IMR-90 (cell line): Measurements from ENCODE around the gene GSK3B. TPM values are rescaled to one million over a fixed set of nuclear protein-coding genes. Genes with fewer than 3 reads are reported as not detected.

Experiments used
- ATAC-seq: fragments of 200-7000 bp; cut with Tn5 transposase; 2 replicates; pipeline ENCODE4 v1.9.1; 2020; ENCODE audit warnings: low read depth, mild to moderate bottlenecking, moderate library complexity
- BruUV-seq: library from RNA; stranded (reverse); fragments of 400-500 nt; replicated peaks from 2 replicates; lab custom pipeline; 2021; lab: Mats Ljungman, UMichigan
- CTCF ChIA-PET: fragments of 300-600 bp; formaldehyde crosslinking; extraction: SDS; loops from one replicate; lab custom pipeline; 2021; ENCODE audit warnings: antibody characterized with exemption; lab: Yijun Ruan, JAX
- POLR2A ChIA-PET: fragments of 300-600 bp; sonication (Branson Sonifier 250); formaldehyde crosslinking; loops from one replicate; lab custom pipeline; 2022; ENCODE audit warnings: antibody characterized with exemption; ENCODE audit not compliant: unreplicated experiment; lab: Charles Lee
- DNase-seq: peaks from one replicate; pipeline ENCODE4 v3.0.0; 2013
- H2AFZ ChIP-seq: replicated peaks from 2 replicates; pipeline ENCODE3; 2013; ENCODE audit warnings: low read length, mild to moderate bottlenecking; ENCODE audit not compliant: poor library complexity
- H2AK5ac ChIP-seq: 2 replicates; pipeline ENCODE4 v1.6.1; 2013; ENCODE audit warnings: low read depth, low read length, inconsistent platforms
- H2AK9ac ChIP-seq: replicated peaks from 2 replicates; pipeline ENCODE3; 2013; ENCODE audit warnings: mild to moderate bottlenecking, low read depth, low read length, moderate library complexity; ENCODE audit not compliant: poor library complexity
- H2BK120ac ChIP-seq: 2 replicates; pipeline ENCODE4 v1.6.1; 2013; ENCODE audit warnings: low read depth, low read length, inconsistent platforms
- H2BK15ac ChIP-seq: 3 replicates; pipeline ENCODE4 v1.6.1; 2013; ENCODE audit warnings: low read depth, low read length, inconsistent platforms
- H2BK20ac ChIP-seq: 2 replicates; pipeline ENCODE4 v1.6.1; 2013; ENCODE audit warnings: low read depth, mild to moderate bottlenecking, inconsistent platforms, low read length, moderate library complexity
- H2BK5ac ChIP-seq: 2 replicates; pipeline ENCODE4 v1.6.1; 2013; ENCODE audit warnings: mild to moderate bottlenecking, low read depth, low read length, inconsistent platforms; ENCODE audit not compliant: poor library complexity, severe bottlenecking
- H3K14ac ChIP-seq: replicated peaks from 2 replicates; pipeline ENCODE4 v1.6.1; 2013; ENCODE audit warnings: low read depth, low read length, inconsistent platforms
- H3K18ac ChIP-seq: 2 replicates; pipeline ENCODE4 v1.6.1; 2013; ENCODE audit warnings: low read depth, low read length, control low read depth
- H3K23ac ChIP-seq: 2 replicates; pipeline ENCODE4 v1.6.1; 2013; ENCODE audit warnings: low read depth, low read length, inconsistent platforms
- H3K27ac ChIP-seq: 2 replicates; pipeline ENCODE4 v1.5.1; 2013; ENCODE audit warnings: mild to moderate bottlenecking, control low read depth, low read length; ENCODE audit not compliant: insufficient read depth
- H3K27me3 ChIP-seq: 2 replicates; pipeline ENCODE4 v1.6.1; 2013; ENCODE audit warnings: low read length; ENCODE audit not compliant: control insufficient read depth, insufficient read depth
- H3K36me3 ChIP-seq: 2 replicates; pipeline ENCODE4 v1.6.1; 2013; ENCODE audit warnings: low read length, mixed read lengths; ENCODE audit not compliant: control insufficient read depth, insufficient read depth
- H3K4ac ChIP-seq: 2 replicates; pipeline ENCODE4 v1.6.1; 2013; ENCODE audit warnings: low read depth, low read length, inconsistent platforms
- H3K4me1 ChIP-seq: 2 replicates; pipeline ENCODE4 v1.6.1; 2013; ENCODE audit warnings: low read length, mixed read lengths; ENCODE audit not compliant: control insufficient read depth, insufficient read depth
- H3K4me2 ChIP-seq: 2 replicates; pipeline ENCODE4 v1.6.1; 2013; ENCODE audit warnings: low read depth, mild to moderate bottlenecking, control low read depth, low read length, moderate library complexity
- H3K4me3 ChIP-seq: 2 replicates; pipeline ENCODE4 v1.5.1; 2013; ENCODE audit warnings: low read depth, mild to moderate bottlenecking, control low read depth, low read length, moderate library complexity; ENCODE audit not compliant: insufficient read depth
- H3K56ac ChIP-seq: 2 replicates; pipeline ENCODE4 v1.6.1; 2013; ENCODE audit warnings: low read length, inconsistent platforms; ENCODE audit not compliant: insufficient read depth; ENCODE audit errors: extremely low read depth
- H3K79me1 ChIP-seq, 2 experiments: 2 replicates each; pipeline ENCODE4 v1.6.1; 2013; ENCODE audit warnings: low read length in 2 of 2, inconsistent platforms in 1 of 2, low read depth in 1 of 2
- H3K9ac ChIP-seq: 2 replicates; pipeline ENCODE4 v1.6.1; 2013; ENCODE audit warnings: low read depth, low read length, control low read depth
- H3K9me1 ChIP-seq: 2 replicates; pipeline ENCODE4 v1.6.1; 2013; ENCODE audit warnings: low read length, inconsistent platforms; ENCODE audit not compliant: insufficient read depth
- H3K9me3 ChIP-seq: 2 replicates; pipeline ENCODE4 v1.6.1; 2013; ENCODE audit warnings: low read length; ENCODE audit not compliant: control insufficient read depth, insufficient read depth
- H4K20me1 ChIP-seq: 2 replicates; pipeline ENCODE4 v1.6.1; 2013; ENCODE audit warnings: low read length, inconsistent platforms; ENCODE audit not compliant: insufficient read depth
- H4K5ac ChIP-seq: 2 replicates; pipeline ENCODE4 v1.6.1; 2013; ENCODE audit warnings: mild to moderate bottlenecking, low read depth, low read length, control low read depth
- H4K8ac ChIP-seq, 2 experiments: 2 replicates each; pipeline ENCODE4 v1.6.1; 2013; ENCODE audit warnings: low read depth in 2 of 2, low read length in 2 of 2, control low read depth in 1 of 2, inconsistent platforms in 1 of 2
- H4K91ac ChIP-seq: 2 replicates; pipeline ENCODE4 v1.6.1; 2013; ENCODE audit warnings: low read depth, low read length, inconsistent platforms; ENCODE audit not compliant: insufficient read depth
- CHD1 ChIP-seq: IDR thresholded peaks from 2 replicates; pipeline ENCODE4 v1.6.1; 2012; ENCODE audit warnings: low read depth, low read length, improper control_type of control experiment
- POLR2A ChIP-seq: IDR thresholded peaks from 2 replicates; pipeline ENCODE4 v1.6.1; 2012; ENCODE audit warnings: mild to moderate bottlenecking, low read depth, low read length
- RCOR1 ChIP-seq: IDR thresholded peaks from 2 replicates; pipeline ENCODE4 v1.6.1; 2012; ENCODE audit warnings: mild to moderate bottlenecking, low read length, improper control_type of control experiment; ENCODE audit not compliant: insufficient replicate concordance
- WGBS, 2 experiments: methylation state at CpG; one replicate each; pipeline versions ENCODE4 v1.1.5 to v1.1.7; 2013; ENCODE audit warnings: missing lambda C conversion rate in 2 of 2; ENCODE audit not compliant: insufficient read length in 1 of 2; ENCODE audit errors: extremely low coverage in 2 of 2; 5-methylcytosine and 5-hydroxymethylcytosine counted together
- dilution Hi-C: fragments of 300-500 bp; cut with HindIII; formaldehyde crosslinking; loops from one replicate; pipeline ENCODE4 v1.14.3; 2018; ENCODE audit warnings: low sequenced_read_pairs; ENCODE audit not compliant: unreplicated experiment
- in situ Hi-C: fragments of 300-500 bp; cut with MboI; formaldehyde crosslinking; loops from 3 replicates; pipeline ENCODE4 v1.14.3; 2019; ENCODE audit warnings: low sequenced_read_pairs, inconsistent platforms, mixed read lengths
- intact Hi-C: fragments of 100-400 bp; cut with micrococcal nuclease; formaldehyde crosslinking; loops from 2 replicates; pipeline ENCODE4 v1.10.0; 2022
- polyA plus RNA-seq, 3 experiments: library from polyadenylated mRNA; depleted of rRNA; stranded (reverse); fragments of >200 nt; gene quantifications; 2 replicates each; pipeline ENCODE4 v1.2.3, GENCODE V29; 2012; ENCODE audit warnings: low replicate concordance in 1 of 3
- total RNA-seq: library from RNA; depleted of rRNA; stranded (reverse); fragments of >200 nt; gene quantifications from 2 replicates; pipeline ENCODE4 v1.2.3, GENCODE V29; 2012
- TF ChIP-seq, protein P1 (sequence below): conservative IDR thresholded peaks from 2 replicates; pipeline ENCODE4 v1.5.1; 2012; ENCODE audit warnings: mild to moderate bottlenecking, low read depth, low read length, improper control_type of control experiment
- TF ChIP-seq, protein P2 (sequence below): fragments of 150-350 bp; IDR thresholded peaks from 2 replicates; pipeline ENCODE4 v1.6.1; 2016; ENCODE audit warnings: low read depth, mild to moderate bottlenecking, low read length, moderate library complexity, borderline replicate concordance

Gene GSK3B
- total and polyA plus RNA-seq, 2 of the 4 experiments (the other 2 are of a cell fraction): 19.2 to 33.2 TPM

DNA sequence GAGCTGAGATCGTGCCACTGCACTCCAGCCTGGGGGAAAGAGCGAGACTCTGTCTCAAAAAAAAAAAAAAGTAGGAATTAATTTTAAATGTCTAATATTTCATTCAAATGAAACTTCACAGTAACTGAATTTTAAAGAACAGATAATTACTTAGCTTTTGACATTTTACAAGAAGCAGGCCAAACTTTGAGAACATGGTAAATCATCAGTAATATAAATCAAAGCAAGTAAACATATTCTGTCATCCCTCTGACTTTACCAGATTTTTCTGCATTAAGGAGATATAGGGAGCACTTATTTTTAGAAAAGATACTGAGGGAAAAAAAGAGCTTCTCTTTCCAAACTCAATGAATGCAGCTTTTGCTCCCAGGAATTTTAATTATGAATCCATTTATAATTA lies 275.3 kb downstream of the GSK3B start:
- Histone ChIP-seq H2AK5ac (no peak overlapping the region), H2AFZ (no peak overlapping the region), H3K9me1 (0 out of 2 replicates have a peak, but pooled peaks cover 2% of the 10 kb centered on the region), H3K23ac (no peak overlapping the region), H3K27me3 (peaks cover 25% of the 10 kb centered on the region), H3K36me3 (no peaks in the 10 kb centered on the region), H4K5ac (no peak overlapping the region), H3K4me2 (no peak overlapping the region), H3K4me1 (no peaks in the 10 kb centered on the region), H3K27ac (no peak overlapping the region), H4K8ac (no peak overlapping the region), H3K9ac (no peak overlapping the region), H3K4ac (no peak overlapping the region), H2BK5ac (no peak overlapping the region), H4K20me1 (no peaks in the 10 kb centered on the region), H3K14ac (no peak overlapping the region), H4K91ac (no peak overlapping the region), H2BK120ac (no peak overlapping the region), H3K4me3 (no peak overlapping the region), H2BK20ac (no peak overlapping the region), H2AK9ac (no peak overlapping the region), H2BK15ac (no peak overlapping the region), H3K56ac (no peak overlapping the region), H3K18ac (no peak overlapping the region), H3K9me3 (no peaks in the 10 kb centered on the region), H3K79me1 (no peaks in the 10 kb centered on the region)
- no peak for ATAC-seq
- no peak for DNase-seq
- CTCF ChIA-PET: no interaction called here
- POLR2A ChIA-PET: no interaction called here
- TF ChIP-seq, protein P1, sequence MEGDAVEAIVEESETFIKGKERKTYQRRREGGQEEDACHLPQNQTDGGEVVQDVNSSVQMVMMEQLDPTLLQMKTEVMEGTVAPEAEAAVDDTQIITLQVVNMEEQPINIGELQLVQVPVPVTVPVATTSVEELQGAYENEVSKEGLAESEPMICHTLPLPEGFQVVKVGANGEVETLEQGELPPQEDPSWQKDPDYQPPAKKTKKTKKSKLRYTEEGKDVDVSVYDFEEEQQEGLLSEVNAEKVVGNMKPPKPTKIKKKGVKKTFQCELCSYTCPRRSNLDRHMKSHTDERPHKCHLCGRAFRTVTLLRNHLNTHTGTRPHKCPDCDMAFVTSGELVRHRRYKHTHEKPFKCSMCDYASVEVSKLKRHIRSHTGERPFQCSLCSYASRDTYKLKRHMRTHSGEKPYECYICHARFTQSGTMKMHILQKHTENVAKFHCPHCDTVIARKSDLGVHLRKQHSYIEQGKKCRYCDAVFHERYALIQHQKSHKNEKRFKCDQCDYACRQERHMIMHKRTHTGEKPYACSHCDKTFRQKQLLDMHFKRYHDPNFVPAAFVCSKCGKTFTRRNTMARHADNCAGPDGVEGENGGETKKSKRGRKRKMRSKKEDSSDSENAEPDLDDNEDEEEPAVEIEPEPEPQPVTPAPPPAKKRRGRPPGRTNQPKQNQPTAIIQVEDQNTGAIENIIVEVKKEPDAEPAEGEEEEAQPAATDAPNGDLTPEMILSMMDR: no peak
- TF ChIP-seq CHD1 (no peak), POLR2A (no peak), RCOR1 (no peak)
- TF ChIP-seq, protein P2, sequence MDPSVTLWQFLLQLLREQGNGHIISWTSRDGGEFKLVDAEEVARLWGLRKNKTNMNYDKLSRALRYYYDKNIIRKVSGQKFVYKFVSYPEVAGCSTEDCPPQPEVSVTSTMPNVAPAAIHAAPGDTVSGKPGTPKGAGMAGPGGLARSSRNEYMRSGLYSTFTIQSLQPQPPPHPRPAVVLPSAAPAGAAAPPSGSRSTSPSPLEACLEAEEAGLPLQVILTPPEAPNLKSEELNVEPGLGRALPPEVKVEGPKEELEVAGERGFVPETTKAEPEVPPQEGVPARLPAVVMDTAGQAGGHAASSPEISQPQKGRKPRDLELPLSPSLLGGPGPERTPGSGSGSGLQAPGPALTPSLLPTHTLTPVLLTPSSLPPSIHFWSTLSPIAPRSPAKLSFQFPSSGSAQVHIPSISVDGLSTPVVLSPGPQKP: no peak
- in situ Hi-C loops (loop anchor here (10.0 kb wide), 1 partner anchor 366 kb away; no protein-coding TSS in a partner anchor), intact Hi-C loops (no loop called here), dilution Hi-C loops (no loop called here)
- no TSS peak for BruUV-seq
- WGBS, 2 experiments: no CpG with 5 or more reads among the region's 2 CpGs
